ENCODE results near the gene ATXN10. TPM values are rescaled to one million over a fixed set of nuclear protein-coding genes. Genes with fewer than 3 reads are reported as not detected.

Gene ATXN10
- total RNA-seq, 4 donors from 2014 or later = 110 to 145 (median 134) TPM

GRCh38 chr22:45731041-45731797 lies 59.6 kb downstream of the ATXN10 start:
- DNase-seq = no peak
- WGBS, 2 donors = 90 to 95% methylated on average over 8 of the region's 8 CpGs
- peaks cover 0 to 5% of the 10 kb centered on the region in 2 donors for H3K4me1 ChIP-seq
- no peak overlapping the region for H3K27ac ChIP-seq
- intact Hi-C loops (cut with DNase I) = no loop called here
- no peaks in the 10 kb centered on the region for H3K27me3 ChIP-seq
- H3K4me3 ChIP-seq (replicated peaks in 1 of 3) = no peak overlapping the region
- H3K9me3 ChIP-seq = no peaks in the 10 kb centered on the region
- H3K36me3 ChIP-seq = peaks cover 0 to 2% of the 10 kb centered on the region in 2 donors
- TF ChIP-seq POLR2A (IDR thresholded peaks at IDR 0.05) (no peak), CTCF (IDR thresholded peaks at IDR 0.05) (no peak)

- H3K9me3 ChIP-seq = no peaks in the 10 kb centered on the region
- H3K27me3 ChIP-seq = no peaks in the 10 kb centered on the region
- no peaks in the 10 kb centered on the region for H3K4me1 ChIP-seq
- peaks cover 0 to 2% of the 10 kb centered on the region in 2 donors for H3K36me3 ChIP-seq
- 90 to 91% methylated on average over 7 of the region's 7 CpGs for WGBS, 2 donors
- TF ChIP-seq POLR2A (IDR thresholded peaks at IDR 0.05) (no peak), CTCF (IDR thresholded peaks at IDR 0.05) (peak in 2 of 6 experiments; percentile 8 to 14)
- no peak overlapping the region for H3K27ac ChIP-seq
- no peak overlapping the region for H3K4me3 ChIP-seq (replicated peaks in 1 of 3)
- intact Hi-C loops (cut with DNase I) = no loop called here
- no peak for DNase-seq
These were observed 60.3 kb downstream of the ATXN10 start for GRCh38 chr22:45731798-45732495.

GRCh38 chr22:45735273-45735672 lies 63.6 kb downstream of the ATXN10 start:
- H3K4me3 ChIP-seq (replicated peaks in 1 of 3) = no peak overlapping the region
- 98 to 99% methylated on average over 3 of the region's 3 CpGs for WGBS, 2 donors
- H3K36me3 ChIP-seq = peaks cover 0 to 8% of the 10 kb centered on the region in 2 donors
- TF ChIP-seq CTCF (IDR thresholded peaks at IDR 0.05) (no peak), POLR2A (IDR thresholded peaks at IDR 0.05) (no peak)
- intact Hi-C loops (cut with DNase I) = no loop called here
- no peak for DNase-seq
- no peaks in the 10 kb centered on the region for H3K27me3 ChIP-seq
- no peak overlapping the region for H3K27ac ChIP-seq
- H3K4me1 ChIP-seq = no peaks in the 10 kb centered on the region
- no peaks in the 10 kb centered on the region for H3K9me3 ChIP-seq

- no peak for DNase-seq
- intact Hi-C loops (cut with DNase I) = no loop called here
- H3K9me3 ChIP-seq = no peaks in the 10 kb centered on the region
- H3K4me1 ChIP-seq = peaks cover 0 to 7% of the 10 kb centered on the region in 2 donors
- 93 to 95% methylated on average over 1 of the region's 1 CpG for WGBS, 2 donors
- H3K36me3 ChIP-seq = peaks cover 20 to 22% of the 10 kb centered on the region in 2 donors
- no peak overlapping the region for H3K4me3 ChIP-seq (replicated peaks in 1 of 3)
- no peaks in the 10 kb centered on the region for H3K27me3 ChIP-seq
- no peak overlapping the region for H3K27ac ChIP-seq
- TF ChIP-seq POLR2A (IDR thresholded peaks at IDR 0.05) = no peak
- no peak for TF ChIP-seq CTCF (IDR thresholded peaks at IDR 0.05)
These were observed 66.6 kb downstream of the ATXN10 start for GRCh38 chr22:45738206-45738605.

- H3K4me1 ChIP-seq = peaks cover 0 to 8% of the 10 kb centered on the region in 2 donors
- DNase-seq = no peak
- TF ChIP-seq CTCF (IDR thresholded peaks at IDR 0.05) = no peak
- no peak for TF ChIP-seq POLR2A (IDR thresholded peaks at IDR 0.05)
- peaks cover 20 to 22% of the 10 kb centered on the region in 2 donors for H3K36me3 ChIP-seq
- H3K9me3 ChIP-seq = no peaks in the 10 kb centered on the region
- intact Hi-C loops (cut with DNase I) = no loop called here
- H3K27ac ChIP-seq = no peak overlapping the region
- no peak overlapping the region for H3K4me3 ChIP-seq (replicated peaks in 1 of 3)
- 99% methylated on average over 3 of the region's 3 CpGs for WGBS, 2 donors
- no peaks in the 10 kb centered on the region for H3K27me3 ChIP-seq
These were observed 68.6 kb downstream of the ATXN10 start for GRCh38 chr22:45740236-45740635.
